C4-2B (cell line): Measurements from ENCODE around the gene CUEDC2.

Source experiments
- H3K27ac ChIP-seq: fragments of 450-650 bp; 2 replicates; pipeline ENCODE4 v1.5.1; 2017
- ZFX ChIP-seq: fragments of 450-650 bp; IDR thresholded peaks from 2 replicates; pipeline ENCODE4 v1.6.1; 2017
- TF ChIP-seq, protein P1 (sequence below): fragments of 450-650 bp; conservative IDR thresholded peaks from 2 replicates; pipeline ENCODE4 v1.5.1; 2017; ENCODE audit warnings: mild to moderate bottlenecking

CUEDC2 gene

DNA sequence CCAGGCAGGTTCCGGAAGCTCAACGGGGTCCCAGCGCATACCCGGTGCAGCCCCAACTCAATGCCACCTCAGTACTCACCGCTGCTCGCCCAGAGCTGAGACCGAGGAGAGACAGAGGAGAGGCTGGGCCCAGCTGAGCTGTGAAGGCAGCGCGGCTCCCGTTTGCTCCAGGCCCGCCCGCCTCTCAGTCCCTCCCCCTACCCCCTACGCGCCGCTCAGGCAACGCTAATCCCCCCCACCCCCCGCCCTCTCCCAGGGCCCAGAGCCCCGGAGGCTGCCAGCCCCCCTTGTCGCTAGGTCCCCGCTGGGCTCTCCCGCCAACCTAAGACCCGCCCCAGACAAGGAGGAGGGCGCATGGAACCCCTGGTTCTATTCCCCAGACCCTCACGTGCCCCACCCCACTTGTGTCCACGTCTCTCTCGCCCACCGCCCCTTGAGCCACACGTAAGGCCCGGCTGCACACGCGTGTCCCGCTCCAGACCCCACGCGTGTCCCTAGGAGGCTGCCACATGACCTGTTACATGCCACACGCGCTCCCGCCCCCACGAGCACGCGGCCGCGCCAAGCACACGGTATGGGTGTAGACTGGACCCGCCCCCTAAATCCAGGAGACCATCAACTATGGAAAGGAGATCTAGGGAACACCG is 13.6 kb downstream of the CUEDC2 start, which contains the start of gene PSD:
Gene PSD (minus strand): TSS at position 164 of the 647 bp plus-strand sequence. CDS start 1,747 bp downstream, outside the sequence.
- no peak for TF ChIP-seq ZFX
- TF ChIP-seq, protein P1, sequence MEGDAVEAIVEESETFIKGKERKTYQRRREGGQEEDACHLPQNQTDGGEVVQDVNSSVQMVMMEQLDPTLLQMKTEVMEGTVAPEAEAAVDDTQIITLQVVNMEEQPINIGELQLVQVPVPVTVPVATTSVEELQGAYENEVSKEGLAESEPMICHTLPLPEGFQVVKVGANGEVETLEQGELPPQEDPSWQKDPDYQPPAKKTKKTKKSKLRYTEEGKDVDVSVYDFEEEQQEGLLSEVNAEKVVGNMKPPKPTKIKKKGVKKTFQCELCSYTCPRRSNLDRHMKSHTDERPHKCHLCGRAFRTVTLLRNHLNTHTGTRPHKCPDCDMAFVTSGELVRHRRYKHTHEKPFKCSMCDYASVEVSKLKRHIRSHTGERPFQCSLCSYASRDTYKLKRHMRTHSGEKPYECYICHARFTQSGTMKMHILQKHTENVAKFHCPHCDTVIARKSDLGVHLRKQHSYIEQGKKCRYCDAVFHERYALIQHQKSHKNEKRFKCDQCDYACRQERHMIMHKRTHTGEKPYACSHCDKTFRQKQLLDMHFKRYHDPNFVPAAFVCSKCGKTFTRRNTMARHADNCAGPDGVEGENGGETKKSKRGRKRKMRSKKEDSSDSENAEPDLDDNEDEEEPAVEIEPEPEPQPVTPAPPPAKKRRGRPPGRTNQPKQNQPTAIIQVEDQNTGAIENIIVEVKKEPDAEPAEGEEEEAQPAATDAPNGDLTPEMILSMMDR: no peak
- no peak within 1 kb of the TSS for H3K27ac ChIP-seq

DNA sequence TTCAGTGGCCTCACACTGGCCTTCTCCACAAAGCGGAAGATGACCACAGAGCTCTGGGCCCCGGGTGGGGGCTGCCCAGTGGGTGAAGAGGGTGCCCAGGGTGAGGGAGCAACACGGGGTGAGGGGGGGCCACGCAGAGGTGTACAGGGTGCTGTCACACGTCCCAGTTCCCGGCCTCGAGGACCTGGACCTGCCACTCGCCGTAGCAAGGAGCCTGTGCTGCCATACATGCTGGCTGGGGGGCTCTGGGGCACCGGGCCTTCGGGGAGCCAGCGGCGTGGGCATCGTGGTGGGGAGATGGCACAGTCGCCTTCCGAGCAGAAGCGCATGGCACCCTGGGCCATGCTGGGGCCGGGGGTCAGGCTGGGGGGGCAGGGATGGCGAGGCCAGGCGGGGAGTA is 15.7 kb downstream of the CUEDC2 start:
- H3K27ac ChIP-seq: no peak overlapping the region
- TF ChIP-seq, protein P1: no peak
- no peak for TF ChIP-seq ZFX

DNA sequence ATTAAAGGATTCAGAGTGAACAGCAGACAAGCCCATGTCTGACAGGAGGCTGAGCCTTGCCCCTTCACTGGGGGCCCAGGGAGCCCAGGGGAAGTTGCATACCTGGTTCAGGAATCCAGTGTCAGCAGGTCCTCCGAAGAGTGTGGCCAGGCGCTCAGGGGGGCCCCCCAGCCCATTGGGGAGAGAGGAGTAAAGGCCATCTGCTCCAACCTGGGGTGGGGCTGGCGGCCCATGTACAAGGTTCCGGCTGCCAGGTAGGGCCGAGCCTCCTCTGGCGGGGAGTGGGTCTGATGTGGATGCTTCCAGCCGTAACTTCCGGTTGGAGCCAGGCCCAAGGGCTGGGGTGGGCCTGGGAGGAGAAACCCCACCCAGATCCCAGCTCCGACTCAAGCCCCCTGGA is 16.1 kb downstream of the CUEDC2 start:
- TF ChIP-seq ZFX: no peak
- TF ChIP-seq, protein P1: no peak
- no peak overlapping the region for H3K27ac ChIP-seq

DNA sequence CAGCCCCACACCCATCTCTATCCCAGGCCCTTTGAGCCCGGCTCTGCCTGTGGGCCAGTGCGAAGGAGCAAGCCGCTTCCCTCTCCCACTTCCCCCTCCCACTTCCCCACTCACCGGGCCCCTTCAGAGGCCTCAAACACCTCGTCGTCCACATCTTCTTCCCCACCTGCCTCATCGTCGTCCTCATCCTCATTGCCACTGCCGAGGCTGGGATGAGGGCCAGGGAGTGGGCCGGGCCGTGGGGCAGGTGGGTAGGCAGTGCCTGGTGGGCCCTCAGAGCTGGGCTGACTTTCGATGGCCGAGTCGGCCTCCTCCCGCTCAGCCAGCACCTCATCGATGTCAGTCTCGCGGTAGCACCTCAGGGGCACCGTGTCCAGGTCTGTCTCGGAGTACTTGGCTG is 17.6 kb downstream of the CUEDC2 start:
- no peak for TF ChIP-seq ZFX
- TF ChIP-seq, protein P1: no peak
- no peak overlapping the region for H3K27ac ChIP-seq

DNA sequence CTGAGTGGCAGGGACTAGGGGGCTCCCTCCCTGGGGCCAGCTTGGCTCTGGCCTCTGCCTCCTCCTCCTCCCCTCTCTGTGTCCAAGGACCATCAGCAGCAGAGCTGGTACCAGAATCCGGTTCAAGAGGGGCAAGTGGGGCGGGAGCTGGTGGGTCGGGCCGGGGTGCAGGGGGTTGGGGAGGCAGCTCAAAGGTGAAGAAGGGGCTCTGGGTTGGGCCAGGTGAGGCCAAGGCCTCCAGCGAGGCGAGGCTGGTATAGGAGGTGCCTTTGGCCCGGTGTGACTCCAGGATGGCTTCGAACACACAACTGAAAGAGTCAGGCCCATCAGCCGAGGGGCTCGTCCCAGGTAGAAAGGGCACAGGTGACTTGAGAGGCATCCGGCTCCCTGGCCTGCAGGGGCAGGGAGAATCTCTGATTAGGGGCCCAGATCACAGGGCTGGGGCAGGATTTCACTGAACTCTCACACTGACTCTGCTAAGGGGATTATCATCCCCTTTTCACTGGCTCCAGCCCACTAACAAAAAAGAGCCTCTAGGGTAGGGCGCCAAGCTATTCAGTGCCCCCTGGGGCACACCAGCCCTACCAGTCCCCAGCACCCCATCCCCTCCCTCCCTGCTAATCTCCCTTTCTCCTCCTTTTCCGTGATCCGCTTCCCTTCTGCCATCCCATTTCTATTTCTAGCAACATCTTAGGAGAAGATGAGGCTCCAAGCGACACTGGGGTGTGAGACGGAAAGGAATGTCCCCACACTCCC is 18.4 kb downstream of the CUEDC2 start:
- H3K27ac ChIP-seq: no peak overlapping the region
- TF ChIP-seq, protein P1: no peak
- TF ChIP-seq ZFX: no peak

DNA sequence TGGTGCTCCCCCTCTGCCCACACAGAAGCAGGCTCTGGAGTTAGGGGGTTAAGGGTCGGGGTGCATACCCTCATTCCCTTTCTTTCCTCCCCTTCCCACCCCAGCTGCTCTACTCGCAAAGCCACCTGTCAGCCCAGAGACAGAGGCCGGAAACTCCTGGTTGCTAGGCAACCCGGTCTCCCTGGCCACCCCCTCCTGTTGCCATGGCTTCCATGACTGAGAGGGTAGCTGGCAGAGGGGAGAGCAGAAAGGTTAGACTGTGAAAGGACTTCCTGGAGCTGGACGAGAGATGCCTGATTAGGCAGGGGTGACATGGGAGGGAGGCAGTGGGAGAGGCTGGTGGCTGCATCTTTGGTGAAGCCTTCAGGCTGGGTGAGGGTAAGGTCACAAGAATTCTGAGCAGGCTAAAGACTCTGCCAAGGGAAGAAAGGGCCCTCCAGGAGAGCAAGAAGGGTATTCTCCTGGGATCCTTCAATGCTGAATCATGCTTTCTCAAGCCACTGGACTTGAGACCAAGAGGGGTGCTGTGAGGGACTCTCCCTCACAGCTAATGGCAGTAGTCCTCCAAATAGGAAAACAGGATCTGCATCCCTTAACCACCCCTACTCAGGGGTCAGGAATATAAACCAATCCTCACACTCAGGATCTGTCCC is 19.2 kb downstream of the CUEDC2 start:
- H3K27ac ChIP-seq: no peak overlapping the region
- TF ChIP-seq, protein P1: no peak
- TF ChIP-seq ZFX: no peak

DNA sequence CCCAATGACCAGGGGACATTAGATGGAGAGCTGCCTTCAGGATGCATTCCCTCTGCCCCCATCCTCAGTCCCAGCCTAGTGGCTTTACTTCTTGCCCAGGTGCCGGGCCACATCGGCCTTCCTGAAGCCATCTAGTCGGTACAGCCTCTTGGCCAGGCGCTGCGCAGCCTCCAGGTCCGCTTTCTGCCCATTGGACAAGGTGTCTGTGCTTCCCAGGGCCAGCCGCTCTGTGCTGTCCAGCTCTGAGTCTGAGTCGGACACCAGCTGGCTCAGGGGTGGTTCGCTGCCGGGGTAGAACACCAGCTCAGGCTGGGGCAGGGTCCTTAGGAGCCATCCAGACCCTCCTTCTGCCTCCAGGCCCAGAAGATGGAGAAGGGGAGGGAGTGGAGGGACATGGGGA is 20.1 kb downstream of the CUEDC2 start:
- no peak overlapping the region for H3K27ac ChIP-seq
- TF ChIP-seq, protein P1: no peak
- no peak for TF ChIP-seq ZFX
